Measurements from ENCODE around the gene CRCP.
"Not testable (repeated sequence)": the region's sequence is repeated elsewhere in the genome, so short reads cannot be mapped to it uniquely, and the experiment has no call there.

CRCP gene

DNA sequence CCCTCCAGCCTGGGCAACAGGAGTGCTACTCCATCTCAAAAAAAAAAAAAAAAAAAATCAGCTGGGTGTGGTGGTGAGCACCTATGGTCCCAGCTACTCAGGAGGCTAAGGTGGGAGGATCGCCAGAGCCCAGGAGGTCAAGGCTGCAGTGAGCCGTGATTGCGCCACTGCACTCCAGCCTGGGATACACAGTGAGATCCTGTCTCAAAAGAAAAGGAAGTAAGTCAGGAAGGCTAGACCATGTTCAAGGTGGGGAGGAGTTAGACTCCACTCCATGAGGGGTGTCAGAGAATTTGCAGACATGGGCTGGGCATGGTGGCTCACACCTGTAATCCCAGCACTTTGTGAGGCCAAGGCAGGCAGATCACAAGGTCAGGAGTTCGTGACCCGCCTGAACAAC is 6.2 kb upstream of the CRCP start:
- DNase-seq (ENCODE audit: low read depth) = not testable (repeated sequence)

DNA sequence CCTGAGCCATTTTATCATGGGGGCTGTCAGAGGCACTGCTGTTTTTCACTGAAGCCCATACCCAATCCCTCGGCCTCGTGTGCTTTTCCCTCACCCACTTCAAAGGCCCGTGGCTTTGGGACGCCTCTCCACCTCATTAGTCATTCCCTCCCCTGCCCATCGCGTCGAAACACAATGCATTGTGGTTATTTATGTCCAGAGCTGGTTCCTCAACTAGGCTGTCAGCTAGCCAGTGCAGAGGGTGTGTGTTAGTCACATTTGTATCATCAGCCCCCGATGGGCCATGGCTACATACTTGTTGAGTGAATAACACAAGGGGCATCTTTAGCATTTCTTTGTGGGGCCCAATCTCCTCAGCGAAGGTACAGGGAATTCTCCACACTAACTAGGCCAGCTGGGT is 3.8 kb upstream of the CRCP start:
- DNase-seq (ENCODE audit: low read depth) = peak; percentile 95

DNA sequence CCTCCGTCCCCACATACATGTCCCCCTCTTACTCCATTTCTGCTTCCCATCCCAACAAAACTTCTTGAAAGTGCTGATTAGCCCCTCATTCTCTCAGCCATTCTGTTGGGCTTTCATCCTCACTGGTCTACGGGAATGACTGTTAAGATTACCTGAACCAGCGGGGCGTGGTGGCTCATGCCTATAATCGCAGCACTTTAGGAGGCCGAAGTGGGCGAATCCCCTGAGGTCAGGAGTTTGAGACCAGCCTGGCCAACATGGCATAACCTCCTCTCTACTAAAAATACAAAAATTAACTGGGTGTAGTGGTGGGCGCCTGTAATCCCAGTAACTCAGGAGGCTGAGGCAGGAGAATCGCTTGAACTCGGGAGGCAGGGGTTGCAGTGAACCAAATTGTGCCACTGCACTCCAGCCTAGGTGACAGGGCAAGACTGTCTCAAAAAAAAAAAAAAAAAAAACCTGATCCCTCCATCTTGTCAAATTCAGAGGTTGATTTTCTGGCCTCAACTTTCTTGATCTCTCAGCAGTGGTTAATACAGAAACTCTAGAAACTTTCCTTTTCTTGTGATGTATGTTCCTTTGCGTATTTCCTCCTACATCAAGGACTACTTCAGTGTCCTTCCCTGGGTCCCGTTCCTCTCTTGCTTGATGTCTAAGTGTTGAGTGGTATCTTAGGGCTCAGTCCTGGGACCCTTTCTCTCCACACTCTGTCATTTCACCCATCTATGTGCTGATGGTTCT is 2.2 kb downstream of the CRCP start:
- not testable (repeated sequence) for DNase-seq (ENCODE audit: low read depth)

DNA sequence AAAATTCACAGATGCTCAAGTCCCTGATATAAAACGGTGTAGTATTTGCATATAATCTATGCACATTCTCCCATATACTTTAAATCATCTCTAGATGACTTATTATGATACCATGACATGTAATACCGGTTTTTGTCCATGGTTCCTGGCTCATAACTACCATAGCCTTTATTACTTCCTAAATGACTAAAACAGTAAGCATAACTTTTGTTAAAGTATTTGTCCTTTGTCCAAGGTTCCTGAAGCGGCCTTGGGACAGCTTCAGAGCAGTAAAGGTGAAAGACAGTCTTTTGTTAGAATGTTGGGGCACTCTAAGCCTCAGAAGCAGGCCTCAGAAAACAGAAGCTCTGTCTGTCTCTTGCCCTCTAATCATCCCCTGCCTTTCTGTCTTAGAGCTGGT is 4.0 kb downstream of the CRCP start:
- no peak for DNase-seq (ENCODE audit: low read depth)

DNA sequence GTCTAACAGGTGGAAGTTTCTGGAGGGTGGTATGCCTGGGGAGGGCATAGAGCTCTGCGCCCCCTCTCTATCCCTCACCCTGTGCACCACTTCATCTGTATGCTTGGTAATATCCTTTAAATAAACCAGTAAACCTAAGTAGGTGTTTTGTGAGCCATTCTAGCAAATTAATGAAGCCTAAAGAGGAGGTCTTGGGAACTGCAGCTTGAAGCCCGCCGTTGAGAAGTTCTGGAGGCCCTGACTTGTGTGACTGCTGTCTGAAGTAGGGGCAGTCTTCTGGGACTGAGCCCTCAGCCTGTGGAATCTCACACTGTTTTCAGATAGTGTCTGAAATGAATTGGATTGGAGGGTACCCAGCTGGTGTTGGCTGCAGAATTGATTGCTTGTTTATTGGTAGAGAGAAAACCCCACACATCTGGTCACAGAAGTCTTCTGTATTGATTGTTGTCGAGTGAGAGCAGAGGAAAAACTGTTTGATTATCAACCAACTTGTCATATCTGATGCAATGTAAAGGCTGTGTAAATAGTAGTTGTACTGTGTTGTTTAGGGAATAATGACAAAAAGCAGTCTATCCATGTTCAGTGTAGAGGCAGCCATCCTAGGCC is 4.7 kb downstream of the CRCP start:
- DNase-seq (ENCODE audit: low read depth) = no peak

DNA sequence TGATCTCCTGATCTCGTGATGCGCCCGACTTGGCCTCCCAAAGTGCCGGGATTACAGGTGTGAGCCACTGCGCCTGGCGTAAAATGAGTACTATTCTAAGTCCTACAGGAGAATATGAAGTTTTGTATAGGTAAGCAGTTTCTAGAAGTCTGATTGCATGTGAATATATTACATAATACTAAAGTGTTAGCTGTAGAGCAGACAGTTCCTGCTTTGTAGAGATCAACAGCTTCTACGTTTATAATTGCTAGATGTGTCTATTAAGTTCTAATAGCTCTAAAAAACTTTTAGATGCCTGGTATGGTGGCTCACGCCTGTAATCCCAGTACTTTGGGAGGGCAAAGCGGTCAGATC is 8.5 kb downstream of the CRCP start:
- DNase-seq (ENCODE audit: low read depth) = no peak

DNA sequence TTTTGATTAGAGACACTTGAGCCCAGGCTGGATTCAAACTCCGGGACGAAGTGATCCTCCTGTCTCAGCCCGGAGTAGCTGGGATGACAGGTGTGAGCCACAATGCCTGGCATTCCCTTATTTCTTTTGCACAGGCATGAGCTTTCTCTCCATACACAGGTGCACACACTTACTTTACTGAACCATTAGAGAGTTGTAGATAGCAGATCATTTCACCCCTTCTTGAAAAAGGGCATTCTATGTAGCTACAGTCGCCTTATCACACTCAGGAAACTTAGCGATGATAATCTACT is 9.9 kb downstream of the CRCP start:
- DNase-seq (ENCODE audit: low read depth) = not testable (repeated sequence)

DNA sequence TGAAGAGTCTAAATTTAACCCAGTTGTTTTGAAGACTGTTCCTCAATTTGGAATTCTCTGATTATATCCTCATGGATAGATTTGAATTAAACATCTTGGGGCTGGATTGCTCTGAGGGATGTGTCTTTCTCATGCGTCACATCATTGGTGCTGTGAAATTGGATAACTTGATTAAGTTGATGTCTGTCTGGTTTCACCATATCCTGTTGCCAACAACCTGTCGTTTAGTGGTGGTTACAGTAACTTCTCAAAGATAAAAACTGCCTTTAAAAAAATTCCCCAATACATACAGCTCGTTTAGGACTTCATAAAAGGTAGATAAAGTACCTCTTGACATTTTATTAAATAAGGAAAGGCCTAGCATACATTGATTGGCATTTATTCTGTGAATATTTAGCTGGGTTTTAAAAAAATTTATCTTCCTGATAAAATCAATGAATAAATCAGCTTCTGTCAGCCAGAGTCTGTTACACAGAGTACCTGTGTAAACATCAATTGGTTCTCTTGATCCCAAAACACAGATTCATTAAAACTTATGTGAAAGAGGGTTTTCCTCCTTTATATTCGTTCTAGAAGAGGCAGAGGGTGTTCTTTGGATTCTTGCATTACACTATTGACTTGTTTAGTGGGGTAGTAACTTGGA is 10.5 kb downstream of the CRCP start:
- no peak for DNase-seq (ENCODE audit: low read depth)

DNA sequence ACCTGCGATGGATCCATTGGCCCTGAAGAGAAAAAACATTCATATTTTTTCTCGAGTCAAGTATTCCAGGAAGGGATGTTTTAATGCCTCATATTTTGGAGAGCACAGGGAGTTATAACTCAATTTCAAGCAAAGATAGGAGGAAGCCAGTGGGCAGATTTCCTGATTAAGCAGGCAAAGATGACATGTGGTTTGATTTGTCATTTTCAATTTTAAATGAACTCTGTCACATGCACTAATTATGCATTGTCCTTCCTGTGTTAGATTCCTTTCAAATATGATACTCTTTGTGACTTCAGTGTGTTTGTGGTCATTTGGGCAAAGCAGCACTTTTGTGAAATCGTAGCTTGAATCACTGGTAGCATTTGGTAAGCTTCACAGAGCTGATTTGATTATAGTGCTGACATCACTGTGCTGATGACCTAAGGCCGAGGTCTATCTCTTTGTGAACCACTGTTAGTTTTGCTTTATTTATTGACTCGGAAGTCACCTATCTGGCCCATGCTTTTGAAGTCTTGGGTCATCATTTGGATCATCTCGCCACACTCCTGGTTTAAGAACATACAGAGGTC is 11.2 kb downstream of the CRCP start:
- peak; percentile 48 for DNase-seq (ENCODE audit: low read depth)

DNA sequence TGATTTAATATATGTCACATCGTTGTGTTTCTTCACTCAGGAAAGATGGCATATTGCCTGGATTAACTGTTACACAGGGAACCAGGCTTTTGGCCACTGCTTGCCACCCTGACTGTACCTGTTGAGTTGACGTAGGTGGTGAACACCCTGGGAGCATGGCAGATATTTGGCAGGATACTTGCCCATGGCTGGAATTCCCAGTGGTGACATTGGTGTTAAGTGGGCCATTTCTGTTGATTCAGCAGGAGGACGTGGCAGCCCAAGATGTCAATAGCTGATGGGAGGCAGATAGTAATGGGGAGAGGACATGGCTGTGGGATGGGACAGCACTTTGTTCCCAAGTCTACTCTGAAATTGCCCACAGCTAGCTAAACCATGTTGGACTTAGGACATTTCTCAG is 12.5 kb downstream of the CRCP start:
- DNase-seq (ENCODE audit: low read depth) = not testable (repeated sequence)

DNA sequence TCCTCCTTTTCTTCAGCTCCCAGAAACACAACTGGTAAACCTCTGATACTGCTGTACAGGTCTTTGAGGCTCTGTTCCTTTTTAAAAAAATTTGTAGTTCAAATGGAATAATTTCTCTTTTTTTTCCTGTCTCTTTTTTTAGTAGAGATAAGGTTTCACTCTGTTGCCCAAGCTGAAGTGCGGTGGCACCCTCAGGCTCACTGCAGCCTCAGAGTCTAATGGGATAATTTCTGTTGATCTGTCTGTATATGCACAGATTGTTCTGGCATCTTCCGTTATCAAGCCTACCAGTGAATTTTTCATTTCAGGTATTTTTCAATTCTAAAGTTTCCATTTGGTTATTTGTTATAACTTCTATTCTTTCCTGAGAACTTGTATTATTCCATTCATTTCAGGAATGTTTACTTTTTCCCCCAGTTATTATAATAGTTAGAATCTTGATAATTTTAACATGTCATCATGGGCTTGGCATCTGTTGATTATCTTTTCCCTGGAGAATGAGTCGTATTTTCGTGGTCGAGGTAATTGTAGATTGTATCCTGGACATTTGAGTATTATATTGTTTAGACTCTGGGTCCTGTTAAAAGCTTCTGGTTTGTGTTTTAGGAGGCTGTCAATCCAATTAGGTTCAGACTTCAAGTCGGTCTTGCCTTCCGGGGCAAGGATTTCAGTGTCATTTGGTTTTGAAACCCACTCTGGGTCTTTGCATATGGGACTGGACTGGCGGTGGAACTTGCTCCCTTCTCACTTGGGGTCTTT is 24.5 kb downstream of the CRCP start:
- peak; percentile 54 for DNase-seq (ENCODE audit: low read depth)

DNA sequence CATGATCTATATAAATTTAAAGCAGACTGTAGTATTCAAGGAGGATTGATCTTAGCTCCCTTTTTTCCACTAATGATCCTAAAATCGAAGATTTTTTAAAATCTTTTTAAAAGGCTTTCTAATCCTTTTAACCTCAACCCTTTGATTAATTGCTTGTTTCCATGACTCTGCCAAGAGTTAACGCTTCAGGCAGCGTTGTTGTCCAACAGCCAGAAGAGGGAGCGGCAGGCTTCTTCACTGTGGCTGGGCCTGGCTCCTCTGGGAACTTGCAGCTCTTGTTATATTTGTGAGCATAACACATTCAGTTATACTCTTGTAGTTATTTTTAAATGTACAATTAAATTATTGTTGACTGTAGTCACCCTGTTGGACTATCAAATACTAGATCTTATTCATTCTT is 26.3 kb downstream of the CRCP start:
- peak; percentile 88 for DNase-seq (ENCODE audit: low read depth)

DNA sequence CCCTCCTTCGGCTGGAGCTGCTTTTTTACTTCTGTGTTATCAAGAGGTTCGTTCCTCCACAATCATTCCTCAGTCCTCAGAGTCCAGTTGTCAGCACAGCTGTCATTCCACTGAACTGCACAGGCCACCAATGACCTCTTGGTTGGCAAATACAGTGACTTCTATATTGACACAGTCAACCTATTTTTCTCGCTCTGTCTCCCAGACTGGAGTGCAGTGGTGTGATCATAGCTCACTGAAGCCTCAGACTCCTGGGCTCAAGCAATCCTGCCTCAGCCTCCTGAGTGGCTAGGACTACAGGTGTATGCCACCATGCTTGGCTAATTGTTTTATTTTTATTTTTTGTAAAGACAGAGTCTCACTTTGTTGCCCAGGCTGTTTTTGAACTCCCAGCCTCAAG is 27.7 kb downstream of the CRCP start:
- no peak for DNase-seq (ENCODE audit: low read depth)

DNA sequence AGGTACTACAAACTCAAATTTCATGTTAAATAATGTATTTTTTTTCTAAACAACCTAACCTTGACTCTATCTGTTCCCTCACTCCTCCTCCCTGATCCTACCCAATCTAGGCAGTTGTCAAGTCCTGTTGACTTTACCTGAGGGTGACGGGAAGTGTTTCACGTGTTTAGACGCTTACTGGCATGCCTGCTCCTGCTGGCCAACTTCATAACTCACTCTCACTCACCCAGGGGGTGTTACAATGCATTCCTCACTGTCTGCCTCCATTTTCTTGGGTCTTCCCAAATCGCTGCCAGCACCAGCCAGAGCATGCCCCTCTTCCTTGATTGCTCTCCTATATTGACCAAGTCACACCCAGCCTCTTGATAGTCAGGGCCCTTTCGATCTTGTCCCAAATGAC is 28.3 kb downstream of the CRCP start:
- no peak for DNase-seq (ENCODE audit: low read depth)

DNA sequence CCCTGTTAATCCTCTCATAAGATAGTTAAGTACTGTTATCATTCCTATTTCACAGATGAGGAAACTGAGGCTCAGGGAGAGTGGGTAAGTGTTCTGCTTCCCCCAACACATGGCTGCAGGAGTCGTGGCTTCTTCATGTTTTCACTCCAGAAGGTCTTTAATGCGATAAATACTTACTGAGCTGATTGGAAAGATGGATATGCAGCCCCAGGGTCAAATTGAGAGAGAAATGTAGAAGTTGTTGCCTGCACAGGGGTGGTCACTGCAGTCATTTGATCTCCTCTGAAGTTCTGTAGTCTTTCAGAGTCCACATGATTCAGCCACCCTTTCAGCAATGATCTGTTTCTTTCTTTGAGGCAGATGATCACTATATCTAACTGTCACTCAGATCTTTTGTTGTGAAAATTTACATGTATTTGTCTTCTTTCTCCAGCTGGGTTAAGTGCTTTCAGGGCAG is 29.3 kb downstream of the CRCP start:
- DNase-seq (ENCODE audit: low read depth) = no peak

DNA sequence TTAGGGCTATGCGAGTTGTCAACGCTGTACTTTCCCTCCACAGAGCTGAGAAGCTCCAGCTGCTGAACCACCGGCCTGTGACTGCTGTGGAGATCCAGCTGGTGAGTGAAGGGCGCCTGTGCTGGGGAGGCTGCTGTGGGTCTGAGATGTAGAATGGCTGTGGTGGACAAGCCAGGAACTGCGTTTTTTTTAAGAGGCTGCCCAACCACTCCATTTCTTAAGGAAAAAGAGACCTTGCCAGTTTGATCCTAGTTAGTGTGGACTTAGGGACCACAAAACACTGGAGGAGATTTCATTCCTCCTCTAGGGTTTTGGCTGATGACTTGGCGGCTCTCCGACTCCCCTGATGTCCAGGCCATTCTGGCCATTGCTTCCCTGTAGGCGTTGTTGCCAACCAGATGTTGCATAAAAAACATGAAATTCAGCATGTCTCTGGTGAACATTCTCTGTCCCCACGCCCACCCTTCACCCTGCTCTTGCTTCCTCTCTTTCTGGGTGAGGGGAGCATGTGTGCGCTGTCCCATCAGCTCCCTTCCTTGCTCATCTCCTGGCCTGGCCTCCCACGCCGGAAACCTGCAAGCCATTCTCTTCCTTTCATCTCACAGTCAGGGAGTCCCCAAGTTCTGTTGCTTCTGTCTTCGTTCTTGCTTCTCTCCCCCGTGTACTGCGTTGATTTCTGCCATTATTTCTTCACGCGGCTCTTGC is 30.9 kb downstream of the CRCP start:
- DNase-seq (ENCODE audit: low read depth) = no peak

DNA sequence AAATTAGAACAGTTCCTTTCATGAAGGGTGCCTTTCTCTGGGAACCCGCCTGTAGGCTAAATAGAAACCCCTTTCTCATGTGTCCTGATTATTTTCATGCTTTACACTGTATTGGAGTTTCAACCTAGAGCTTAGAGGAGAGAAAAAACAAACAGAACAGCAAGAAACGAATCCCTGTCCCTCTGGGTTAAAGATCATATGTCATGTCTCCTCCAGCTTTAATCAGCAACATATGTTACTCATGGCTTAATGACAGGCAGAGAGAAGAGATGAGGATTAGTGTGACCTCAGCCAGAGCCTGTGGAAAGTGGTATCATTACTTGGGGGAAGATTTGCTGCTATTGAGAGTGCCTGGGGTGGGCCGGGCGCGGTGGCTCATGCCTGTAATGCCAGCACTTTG is 32.1 kb downstream of the CRCP start:
- peak; percentile 71 for DNase-seq (ENCODE audit: low read depth)

DNA sequence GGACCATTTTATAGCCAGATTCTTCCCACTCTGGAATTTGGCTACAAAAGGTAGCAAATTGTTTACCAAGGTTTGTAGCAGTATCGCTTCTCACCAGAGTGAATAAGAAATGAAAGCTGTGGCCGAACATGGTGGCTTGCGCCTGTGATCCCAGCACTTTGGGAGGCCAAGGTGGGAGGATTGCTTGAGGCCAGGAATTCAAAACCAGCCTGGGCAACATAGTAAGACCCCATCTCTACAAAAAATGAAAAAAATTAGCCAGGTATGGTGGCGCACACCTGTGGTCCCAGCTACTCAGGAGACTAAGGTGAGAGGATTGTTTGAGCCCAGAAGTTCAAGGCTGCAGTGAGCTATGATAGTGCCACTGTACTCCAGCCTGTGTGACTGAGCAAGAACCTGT is 33.0 kb downstream of the CRCP start:
- not testable (repeated sequence) for DNase-seq (ENCODE audit: low read depth)

DNA sequence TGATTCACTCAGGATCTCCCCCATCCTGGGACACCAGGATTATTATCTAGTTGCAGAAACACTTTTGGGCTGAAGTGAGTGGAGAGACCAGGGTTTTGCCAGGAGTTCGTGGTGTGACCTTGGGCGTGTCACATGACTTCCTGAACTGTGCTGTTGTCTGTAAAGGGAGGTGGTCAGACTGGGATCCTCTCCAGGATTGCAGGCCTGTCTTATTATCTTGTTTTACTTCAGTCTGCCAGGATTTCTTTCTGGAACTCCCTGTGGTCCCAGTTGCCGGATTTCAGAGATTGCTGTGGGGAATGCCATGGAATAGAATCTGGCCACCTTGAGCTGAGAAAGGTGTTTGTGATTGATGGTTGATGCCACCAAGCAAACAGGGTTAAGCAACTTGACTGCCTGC is 35.8 kb downstream of the CRCP start:
- DNase-seq (ENCODE audit: low read depth) = peak; percentile 80

DNA sequence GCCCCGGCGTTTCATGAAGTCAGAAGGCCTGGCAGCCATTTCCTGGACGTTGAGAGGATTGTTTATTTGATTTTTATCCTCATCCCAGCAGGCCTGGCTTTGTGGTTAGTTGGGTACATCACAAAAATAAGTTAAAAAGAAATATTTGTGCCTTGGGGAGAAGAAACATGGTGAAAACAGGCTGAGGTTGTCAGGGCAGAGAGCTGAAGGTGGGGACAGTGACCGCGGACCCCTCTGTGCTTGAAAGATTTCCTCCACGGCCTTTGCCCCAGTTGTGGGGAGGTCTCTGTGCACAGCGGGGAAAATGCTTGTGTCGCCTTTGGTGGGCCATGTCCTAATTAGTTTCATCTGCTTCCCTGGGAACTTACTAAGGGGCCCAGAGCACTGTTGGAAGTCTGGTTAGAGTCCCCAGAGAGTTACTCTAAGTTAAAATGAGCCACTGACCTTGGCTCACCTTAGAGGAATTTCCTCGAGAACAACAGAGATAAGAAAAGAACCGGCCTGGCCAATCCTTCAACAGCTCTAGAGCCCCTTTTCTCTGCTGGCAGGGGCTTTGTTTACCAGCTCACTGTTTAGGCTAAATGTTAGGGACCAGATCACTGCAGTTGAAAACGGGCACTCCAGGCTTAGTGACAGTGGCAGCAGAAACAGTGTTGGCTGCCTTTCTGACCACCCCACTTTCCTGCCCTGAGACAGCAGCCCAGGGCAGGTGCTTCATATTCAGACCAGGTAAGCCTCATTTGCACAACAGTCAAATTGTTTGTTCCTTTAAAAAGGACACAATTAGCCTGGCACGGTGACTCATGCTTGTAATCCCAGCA is 37.9 kb downstream of the CRCP start:
- peak; percentile 77 for DNase-seq (ENCODE audit: low read depth)

DNA sequence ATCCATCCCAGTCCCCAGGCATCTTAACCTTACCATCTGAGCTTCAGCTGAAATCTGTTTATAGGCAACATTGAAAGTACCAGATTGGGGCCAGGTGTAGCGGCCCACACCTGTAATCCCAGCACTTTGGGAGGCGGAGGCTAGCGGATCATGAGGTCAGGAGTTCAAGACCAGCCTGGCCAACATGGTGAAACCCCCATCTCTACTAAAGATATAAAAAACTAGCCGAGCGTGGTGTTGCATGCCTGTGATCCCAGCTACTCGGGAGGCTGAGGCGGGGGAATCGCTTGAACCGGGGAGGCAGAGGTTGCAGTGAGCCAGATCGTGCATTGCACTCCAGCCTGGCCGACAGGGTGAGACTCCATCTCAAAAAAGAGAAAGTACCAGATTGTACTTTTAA is 39.0 kb downstream of the CRCP start:
- DNase-seq (ENCODE audit: low read depth) = no peak
